ENCODE data around the gene PHACTR4. TPM values are rescaled to one million over a fixed set of nuclear protein-coding genes. Genes with fewer than 3 reads are reported as not detected.
A peak's percentile ranks its signal among the peaks of the same experiment; 100 is the strongest.

The PHACTR4 gene
- total RNA-seq, 1 experiment from 2014 or later: 52.9 TPM

- TF ChIP-seq AFF4 (CRISPR knock-in tag; IDR thresholded peaks at IDR 0.05; ENCODE audit: borderline replicate concordance) (no peak; the same call in 1 of the 2 replicates), TEAD1 (CRISPR knock-in tag; IDR thresholded peaks at IDR 0.05) (peak; percentile 21; the same call in 1 of the 2 replicates), CREM (CRISPR knock-in tag; IDR thresholded peaks at IDR 0.05) (0 out of 2 replicates have a peak, but pooled peaks have one; percentile 33), HMGXB4 (CRISPR knock-in tag; IDR thresholded peaks at IDR 0.05) (peak; percentile 53), TCF7 (CRISPR knock-in tag; IDR thresholded peaks at IDR 0.05; ENCODE audit: low read depth) (no peak)
- TF ChIP-seq, protein P1, sequence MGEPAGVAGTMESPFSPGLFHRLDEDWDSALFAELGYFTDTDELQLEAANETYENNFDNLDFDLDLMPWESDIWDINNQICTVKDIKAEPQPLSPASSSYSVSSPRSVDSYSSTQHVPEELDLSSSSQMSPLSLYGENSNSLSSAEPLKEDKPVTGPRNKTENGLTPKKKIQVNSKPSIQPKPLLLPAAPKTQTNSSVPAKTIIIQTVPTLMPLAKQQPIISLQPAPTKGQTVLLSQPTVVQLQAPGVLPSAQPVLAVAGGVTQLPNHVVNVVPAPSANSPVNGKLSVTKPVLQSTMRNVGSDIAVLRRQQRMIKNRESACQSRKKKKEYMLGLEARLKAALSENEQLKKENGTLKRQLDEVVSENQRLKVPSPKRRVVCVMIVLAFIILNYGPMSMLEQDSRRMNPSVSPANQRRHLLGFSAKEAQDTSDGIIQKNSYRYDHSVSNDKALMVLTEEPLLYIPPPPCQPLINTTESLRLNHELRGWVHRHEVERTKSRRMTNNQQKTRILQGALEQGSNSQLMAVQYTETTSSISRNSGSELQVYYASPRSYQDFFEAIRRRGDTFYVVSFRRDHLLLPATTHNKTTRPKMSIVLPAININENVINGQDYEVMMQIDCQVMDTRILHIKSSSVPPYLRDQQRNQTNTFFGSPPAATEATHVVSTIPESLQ (CRISPR knock-in tag; IDR thresholded peaks at IDR 0.05): no peak
Observed at GRCh38 chr1:28505406-28506187, 136.1 kb downstream of the PHACTR4 start, which contains the start of gene RCC1 (continued).

DNA sequence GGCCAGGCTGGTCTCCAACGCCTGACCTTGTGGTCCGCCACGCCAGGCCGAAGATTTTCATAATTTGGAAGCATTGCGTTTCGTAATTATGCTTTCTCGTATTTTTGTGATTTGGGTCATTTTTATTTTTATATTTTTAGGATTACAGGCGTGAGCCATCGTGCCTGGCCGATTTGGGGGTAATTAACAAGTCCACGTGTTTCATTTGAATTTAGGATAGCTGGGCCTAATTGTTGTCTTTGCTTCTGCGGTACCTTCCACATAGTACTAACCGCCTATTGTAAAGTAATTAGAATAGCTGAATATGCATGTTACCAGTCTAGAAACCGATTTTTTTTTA lies 137.3 kb downstream of the PHACTR4 start:
- POLR2A ChIA-PET: interaction anchor here (0.8 to 3.1 kb wide), 4 partner anchors 12 to 271 kb away, joined by 3 to 12 read pairs (median 4); partner anchors contain the start of gene ATP5IF1
- Mint-ChIP-seq H3K36me3 (peaks cover 64% of the 10 kb centered on the region), H3K27ac (peak overlapping the region; percentile 99), H3K4me1 (peaks cover 36% of the 10 kb centered on the region), H3K27me3 (ENCODE audit: low read depth) (peaks cover 7% of the 10 kb centered on the region), H3K4me3 (peak overlapping the region; percentile 99), H3K9me3 (no peaks in the 10 kb centered on the region)
- ATAC-seq: no peak
- DNase-seq (ENCODE audit: low spot score): no peak
- CTCF ChIA-PET: no interaction called here
- TF ChIP-seq ZNF317 (CRISPR knock-in tag; IDR thresholded peaks at IDR 0.05; ENCODE audit: borderline replicate concordance, low read depth) (no peak), SP1 (CRISPR knock-in tag; conservative IDR thresholded peaks at IDR 0.05) (0 out of 2 replicates have a peak, but pooled peaks have one; percentile 21)
- TF ChIP-seq, protein P2, sequence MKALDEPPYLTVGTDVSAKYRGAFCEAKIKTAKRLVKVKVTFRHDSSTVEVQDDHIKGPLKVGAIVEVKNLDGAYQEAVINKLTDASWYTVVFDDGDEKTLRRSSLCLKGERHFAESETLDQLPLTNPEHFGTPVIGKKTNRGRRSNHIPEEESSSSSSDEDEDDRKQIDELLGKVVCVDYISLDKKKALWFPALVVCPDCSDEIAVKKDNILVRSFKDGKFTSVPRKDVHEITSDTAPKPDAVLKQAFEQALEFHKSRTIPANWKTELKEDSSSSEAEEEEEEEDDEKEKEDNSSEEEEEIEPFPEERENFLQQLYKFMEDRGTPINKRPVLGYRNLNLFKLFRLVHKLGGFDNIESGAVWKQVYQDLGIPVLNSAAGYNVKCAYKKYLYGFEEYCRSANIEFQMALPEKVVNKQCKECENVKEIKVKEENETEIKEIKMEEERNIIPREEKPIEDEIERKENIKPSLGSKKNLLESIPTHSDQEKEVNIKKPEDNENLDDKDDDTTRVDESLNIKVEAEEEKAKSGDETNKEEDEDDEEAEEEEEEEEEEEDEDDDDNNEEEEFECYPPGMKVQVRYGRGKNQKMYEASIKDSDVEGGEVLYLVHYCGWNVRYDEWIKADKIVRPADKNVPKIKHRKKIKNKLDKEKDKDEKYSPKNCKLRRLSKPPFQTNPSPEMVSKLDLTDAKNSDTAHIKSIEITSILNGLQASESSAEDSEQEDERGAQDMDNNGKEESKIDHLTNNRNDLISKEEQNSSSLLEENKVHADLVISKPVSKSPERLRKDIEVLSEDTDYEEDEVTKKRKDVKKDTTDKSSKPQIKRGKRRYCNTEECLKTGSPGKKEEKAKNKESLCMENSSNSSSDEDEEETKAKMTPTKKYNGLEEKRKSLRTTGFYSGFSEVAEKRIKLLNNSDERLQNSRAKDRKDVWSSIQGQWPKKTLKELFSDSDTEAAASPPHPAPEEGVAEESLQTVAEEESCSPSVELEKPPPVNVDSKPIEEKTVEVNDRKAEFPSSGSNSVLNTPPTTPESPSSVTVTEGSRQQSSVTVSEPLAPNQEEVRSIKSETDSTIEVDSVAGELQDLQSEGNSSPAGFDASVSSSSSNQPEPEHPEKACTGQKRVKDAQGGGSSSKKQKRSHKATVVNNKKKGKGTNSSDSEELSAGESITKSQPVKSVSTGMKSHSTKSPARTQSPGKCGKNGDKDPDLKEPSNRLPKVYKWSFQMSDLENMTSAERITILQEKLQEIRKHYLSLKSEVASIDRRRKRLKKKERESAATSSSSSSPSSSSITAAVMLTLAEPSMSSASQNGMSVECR (CRISPR knock-in tag; IDR thresholded peaks at IDR 0.05; ENCODE audit: borderline replicate concordance): 0 out of 2 replicates have a peak, but pooled peaks have one; percentile 32
